HG02763 (cell line): Measurements from ENCODE around the gene RIN1.
A peak's percentile ranks its signal among the peaks of the same experiment; 100 is the strongest.
"Not testable (repeated sequence)": the region's sequence is repeated elsewhere in the genome, so short reads cannot be mapped to it uniquely, and the experiment has no call there.

Experiments used
- ATAC-seq: cut with Tn5 transposase; IDR thresholded peaks from one replicate; pipeline ENCODE4 v1.9.1; 2021; ENCODE audit warnings: mild to moderate bottlenecking, moderate library complexity; ENCODE audit not compliant: unreplicated experiment

The RIN1 gene

DNA sequence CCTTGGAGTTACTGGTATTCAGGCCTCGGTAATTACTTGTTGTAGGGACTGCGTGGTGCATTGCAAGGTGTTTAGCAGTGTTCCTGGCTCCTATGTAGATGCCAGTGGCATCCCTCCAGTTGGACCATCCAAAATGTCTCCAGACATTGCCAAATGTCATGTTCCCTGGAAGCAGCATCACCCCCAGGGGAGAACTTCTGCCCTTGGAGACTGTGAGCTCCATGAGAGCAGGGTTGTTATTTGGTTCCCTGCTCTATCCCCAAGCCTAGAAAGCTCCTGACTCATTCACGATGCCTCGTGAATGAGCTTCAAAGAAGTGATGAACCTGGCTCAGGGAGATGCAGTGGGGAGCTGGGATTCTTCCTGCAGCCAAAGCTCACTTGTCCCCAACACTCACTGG lies 14.6 kb downstream of the RIN1 start:
- ATAC-seq: no peak

DNA sequence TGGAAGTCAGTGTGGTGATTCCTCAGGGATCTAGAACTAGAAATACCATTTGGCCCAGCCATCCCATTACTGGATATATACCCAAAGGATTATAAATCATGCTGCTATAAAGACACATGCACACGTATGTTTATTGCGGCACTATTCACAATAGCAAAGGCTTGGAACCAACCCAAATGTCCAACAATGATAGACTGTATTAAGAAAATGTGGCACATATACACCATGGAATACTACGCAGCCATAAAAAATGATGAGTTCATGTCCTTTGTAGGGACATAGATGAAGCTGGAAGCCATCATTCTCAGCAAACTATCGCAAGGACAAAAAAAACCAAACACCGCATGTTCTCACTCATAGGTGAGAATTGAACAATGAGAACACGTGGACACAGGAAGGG lies 15.5 kb downstream of the RIN1 start:
- ATAC-seq: not testable (repeated sequence)

DNA sequence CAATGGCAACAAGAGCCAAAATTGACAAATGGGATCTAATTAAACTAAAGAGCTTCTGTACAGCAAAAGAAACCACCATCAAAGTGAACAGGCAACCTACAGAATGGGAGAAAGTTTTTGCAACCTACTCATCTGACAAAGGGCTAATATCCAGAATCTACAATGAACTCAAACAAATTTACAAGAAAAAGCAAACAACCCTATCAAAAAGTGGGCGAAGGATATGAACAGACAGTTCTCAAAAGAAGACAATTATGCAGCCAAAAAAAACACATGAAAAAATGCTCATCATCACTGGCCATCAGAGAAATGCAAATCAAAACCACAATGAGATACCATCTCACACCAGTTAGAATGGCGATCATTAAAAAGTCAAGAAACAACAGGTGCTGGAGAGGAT lies 15.9 kb downstream of the RIN1 start:
- ATAC-seq: not testable (repeated sequence)

DNA sequence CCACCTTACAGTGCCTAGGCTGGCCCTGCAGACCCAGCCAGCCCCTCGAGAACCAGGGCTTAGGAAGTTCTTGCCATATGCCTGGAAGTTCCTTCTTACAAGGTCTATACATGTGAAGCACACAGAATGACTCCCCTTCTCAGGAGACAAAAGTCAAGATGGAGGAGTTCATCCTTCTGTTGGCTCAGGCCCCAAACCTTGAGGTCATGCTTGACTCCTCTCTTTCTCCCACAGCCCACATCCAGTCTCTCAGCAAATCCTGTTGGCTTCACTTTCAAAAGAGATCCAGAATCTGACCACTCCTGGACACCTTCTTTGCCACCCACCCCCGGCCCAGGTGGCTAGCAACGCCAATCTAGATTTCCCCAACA lies 17.6 kb downstream of the RIN1 start:
- ATAC-seq: no peak

DNA sequence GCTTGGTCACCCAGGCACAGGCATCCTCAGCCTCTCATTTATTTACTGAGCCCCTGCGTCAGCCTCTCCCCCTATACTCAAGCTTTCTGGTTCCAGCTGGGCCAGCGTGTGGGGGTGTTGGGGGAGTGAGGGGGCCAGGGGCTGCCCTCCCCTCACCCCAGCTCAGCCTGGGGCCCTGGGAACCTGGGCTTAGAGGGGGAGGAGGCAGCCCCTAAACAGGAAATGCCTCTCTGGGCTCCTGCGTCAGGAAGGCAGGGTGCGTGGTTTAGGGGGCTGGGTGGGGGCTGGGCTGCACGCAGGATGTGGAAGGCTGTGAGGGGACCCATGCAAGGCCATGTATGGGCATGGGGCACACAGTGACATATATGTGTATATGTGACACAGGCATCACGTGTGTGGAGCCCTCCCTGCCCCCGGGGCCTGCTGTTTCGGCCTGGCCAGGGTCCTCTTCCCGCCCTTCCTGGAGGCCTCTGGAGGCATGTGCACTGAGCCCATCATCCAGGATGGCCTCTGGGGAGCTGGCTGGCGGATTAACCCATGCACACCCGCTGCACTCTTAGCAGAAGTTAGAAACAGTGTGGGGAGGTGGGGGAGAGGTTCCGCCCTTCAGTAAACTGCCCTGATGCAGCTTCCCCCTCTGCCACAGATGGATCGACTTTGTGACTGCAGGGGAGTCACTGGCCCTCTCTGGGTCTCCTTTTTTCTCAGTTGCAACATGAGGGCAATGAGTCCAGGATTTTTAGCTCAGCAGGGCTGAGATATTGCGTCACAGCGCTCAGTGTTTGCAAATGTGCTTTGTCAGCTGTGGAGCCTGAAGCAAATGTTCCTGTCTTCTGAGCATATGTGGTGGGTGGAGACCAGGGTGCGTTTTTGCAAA lies 18.3 kb downstream of the RIN1 start:
- ATAC-seq: no peak

DNA sequence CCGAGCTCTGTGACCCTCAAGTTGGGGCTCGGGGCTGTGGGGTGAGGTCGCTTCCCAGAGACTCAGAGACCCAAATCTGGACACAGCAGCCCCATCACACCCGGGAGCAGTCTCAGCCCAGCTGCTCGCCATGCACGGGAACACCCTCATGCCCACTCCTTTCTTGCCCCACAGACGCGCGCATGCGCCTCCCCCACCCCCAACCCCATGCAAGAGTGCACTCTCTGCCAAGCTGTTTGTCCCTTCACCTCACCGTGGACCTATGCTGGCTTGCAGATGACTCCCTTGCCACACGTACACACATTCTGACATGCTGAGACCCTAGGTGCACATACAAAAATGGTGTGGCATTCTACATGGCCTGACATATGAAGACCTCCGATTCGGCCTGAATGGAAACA lies 18.9 kb downstream of the RIN1 start:
- no peak for ATAC-seq

DNA sequence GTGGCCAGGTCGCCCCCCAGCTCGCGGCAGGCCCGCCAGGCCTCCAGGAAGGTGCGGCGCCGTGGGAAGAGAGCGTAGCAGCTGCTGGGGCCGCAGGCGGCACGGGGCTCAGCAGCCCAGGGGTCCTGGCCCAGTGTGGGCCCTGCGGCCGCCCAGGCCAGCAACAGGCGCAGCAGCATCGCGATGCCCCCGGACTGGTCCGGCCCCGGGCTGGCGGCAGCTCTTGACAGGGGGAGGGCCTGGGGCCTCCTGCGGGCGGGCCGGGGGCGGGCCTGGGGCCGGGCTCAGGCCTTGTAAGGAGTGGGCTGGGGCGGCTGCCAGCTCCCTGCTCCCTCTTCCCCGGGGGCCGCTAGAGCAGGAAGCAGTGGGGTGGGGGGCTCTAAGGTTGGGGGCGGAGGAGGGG lies 19.4 kb downstream of the RIN1 start, which contains the start of gene CD248:
CD248 (minus strand) TSS at position 196 of the 403 bp plus-strand sequence; CDS start at position 179, 17 bp downstream.
- ATAC-seq: no peak

DNA sequence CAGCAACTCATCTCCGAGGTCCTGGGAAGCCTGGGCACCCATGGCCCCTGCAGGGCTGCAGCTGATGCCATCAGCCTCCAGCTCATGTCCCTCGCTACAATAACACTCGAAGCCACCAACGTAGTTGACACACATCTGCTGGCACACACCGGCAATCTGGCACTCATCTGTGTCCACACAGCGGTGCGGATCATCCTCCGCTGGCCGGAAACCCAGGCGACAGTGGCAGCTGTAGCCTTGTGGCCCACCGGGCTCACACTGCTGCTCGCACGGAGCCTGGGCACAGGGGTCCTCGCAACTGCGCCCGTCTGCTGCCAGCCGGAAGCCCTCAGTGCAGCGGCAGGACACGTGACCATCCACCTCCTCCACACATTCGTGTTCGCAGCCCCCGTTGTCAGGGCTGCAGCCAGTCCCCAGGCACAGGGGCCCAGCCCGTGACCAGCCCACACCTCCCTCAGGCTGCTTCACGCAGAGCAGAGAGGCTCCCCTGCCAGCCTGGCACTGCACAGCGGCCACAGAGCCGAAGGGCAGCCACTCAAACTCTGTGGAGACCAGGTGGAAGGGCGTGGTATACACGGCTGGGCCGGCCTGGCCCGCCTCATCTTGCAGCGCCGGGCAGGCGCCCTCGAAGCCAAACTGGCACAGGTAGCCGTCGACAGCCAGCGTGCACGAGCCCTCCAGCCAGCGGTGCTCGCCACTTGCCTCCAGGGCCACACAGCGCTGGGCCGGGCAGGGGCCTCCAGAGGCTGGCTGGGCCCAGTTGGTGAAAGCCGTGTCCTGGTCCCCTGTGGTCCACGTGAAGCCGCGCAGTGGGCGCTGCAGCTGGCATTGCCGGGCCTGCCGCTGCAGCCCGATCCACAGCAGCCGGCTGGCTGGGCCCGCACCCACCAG lies 20.1 kb downstream of the RIN1 start:
- ATAC-seq: no peak

DNA sequence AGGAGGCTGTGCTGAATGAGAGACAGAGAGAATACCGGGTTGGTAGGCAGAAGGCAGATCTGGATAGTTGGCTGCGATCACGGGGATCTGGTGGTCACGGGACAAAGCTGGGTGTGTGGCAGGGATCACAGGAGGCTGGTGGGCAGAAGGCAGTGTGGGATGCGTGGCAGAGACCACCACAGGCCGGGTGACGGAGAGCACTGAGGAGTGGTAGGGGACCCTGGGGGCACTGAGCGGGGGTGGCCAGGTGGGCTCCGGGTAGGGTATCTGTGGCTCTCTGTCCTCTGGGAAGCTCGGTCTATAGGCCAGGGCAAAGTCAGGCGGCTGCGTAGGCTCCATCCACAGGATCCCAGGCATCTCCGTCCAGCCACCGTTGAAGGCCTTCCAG lies 20.7 kb downstream of the RIN1 start:
- no peak for ATAC-seq

DNA sequence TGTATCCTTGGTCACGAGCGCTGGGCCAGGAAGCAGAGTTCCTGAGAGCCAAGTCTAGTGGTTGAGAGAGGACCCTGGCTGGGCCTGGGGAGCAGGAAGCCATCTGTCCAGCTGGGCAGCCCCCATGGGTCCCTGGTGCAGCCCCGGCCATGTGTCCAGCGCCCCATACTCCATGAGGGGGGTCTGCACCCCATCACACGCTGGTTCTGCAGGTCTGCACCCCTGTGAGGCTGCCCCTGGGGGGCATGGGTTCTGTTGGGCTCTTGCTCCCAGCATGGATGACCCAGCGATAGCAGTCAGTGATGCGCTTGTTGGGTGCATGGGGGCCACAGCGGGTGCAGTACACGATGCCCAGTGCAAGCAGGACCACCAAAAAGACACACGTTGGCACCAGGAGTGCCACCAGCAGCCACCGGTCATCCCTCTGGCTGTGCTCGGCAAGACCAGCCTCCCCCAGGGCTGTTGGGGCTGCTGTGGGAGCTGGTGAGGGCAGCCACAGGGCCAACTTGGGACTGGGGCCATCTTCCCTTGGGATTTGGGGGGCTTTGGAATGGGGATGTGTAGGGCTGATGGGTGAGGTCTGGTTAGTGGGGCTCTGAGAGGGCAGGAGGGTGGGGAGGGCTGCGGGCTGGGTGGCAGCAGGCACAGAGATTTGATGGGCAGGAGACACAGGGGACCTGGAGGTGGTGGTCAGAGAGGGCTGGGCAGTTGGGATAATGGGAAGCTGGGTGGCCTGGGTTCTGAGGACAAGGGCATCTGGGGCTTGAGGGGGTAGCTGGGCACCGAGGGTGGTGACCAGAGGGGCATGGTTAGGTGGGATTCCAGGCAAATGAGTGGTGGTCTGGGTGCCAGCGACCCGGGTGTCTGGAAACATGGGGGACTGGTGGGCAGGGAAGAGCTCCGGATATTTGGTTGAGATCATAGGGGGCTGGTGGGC lies 21.4 kb downstream of the RIN1 start:
- ATAC-seq: no peak

DNA sequence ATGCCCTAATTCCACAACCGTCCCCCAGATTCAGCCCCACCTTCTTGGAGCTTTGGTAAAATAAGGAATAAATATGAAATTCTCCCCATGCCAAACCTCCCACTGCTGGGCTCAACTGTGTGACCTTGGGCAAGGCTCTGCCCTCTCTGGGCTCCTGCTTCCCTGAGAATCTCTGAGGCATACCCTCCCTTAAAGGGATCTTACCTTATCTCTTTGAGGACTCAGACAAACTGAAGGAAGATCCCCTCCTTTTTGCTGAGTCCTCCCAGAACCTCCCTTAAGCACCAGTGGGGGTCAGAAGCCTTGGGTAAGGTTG lies 22.1 kb downstream of the RIN1 start:
- ATAC-seq: no peak

DNA sequence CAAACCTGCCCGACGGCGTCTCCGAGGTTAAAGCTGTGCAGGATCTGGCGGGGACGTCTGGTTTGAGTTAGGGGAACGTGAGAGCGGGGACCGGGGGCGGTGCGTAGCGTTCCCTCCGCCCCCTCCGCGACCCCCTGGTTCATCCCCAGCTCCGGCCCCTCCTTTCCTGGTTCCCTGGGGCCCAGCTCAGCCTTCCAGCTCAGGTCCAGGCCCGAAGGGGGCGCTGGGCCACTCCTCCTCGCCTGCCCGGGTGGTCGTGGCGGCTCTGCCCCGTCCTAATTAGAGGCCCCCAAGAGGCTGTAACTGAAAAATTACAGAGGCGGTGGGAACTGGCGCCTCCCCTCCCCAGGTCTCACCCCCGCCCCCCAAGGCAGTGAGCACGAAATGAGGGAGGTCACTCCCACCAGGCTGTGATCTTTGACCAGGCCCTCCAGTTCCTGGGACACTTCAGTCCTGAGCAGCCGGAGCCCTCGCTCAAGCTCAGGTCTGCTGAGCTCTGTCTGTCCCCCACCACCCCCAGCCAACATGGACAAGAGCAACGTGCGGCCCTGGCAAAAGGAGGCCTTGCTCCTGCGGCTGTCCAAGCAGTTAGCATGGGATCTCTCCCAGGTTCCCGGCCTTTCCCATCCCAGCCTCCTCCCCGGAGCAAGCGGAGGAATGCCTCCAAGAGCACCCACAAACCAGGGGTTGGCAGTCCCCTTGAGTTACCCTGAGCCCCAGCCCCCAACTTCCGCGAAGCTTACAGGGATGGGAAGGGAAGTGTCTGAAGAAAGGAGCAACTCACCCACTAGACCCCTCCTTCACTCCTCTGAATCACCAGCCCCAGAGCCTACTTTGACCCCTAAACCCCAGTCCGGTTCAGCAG lies 22.7 kb downstream of the RIN1 start:
- no peak for ATAC-seq

DNA sequence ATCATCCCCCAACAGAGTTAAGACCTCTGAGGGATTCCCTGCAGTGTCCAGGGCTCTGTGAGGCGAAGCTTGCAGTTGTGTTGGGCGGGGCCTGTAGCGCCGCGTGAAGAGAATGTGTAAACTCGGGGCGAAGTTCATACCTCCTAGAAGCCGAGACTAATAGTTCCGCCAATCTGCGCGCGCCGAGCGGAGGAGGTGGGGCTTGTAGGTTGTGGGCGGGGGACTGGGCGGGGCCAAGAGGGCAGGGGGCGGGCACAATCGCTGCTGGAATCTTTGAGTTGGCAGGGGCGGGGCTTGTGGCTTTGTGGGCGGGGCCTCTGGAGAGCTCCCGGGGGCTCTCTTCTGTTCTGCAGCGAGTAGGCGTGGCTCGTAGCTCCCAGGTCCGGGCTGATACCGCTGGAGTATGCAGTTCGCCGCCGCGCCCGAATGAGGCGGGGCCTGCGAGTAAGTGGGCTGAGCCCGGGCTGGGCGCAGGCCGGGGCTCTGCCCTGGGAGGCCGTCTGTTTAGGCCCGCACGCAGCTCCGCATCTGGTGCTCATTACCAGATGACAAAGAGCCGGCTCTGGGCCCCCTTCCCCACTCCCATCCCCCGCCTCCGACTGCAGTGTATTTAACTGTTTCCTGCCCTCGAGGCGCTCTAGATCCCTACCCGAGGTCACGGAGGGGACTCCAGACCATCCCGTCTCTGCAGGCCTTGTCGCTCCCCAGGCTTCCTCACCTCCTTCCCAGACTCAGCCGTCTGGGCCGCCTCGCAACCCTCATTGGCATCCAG lies 23.5 kb downstream of the RIN1 start:
- ATAC-seq: peak; percentile 59

DNA sequence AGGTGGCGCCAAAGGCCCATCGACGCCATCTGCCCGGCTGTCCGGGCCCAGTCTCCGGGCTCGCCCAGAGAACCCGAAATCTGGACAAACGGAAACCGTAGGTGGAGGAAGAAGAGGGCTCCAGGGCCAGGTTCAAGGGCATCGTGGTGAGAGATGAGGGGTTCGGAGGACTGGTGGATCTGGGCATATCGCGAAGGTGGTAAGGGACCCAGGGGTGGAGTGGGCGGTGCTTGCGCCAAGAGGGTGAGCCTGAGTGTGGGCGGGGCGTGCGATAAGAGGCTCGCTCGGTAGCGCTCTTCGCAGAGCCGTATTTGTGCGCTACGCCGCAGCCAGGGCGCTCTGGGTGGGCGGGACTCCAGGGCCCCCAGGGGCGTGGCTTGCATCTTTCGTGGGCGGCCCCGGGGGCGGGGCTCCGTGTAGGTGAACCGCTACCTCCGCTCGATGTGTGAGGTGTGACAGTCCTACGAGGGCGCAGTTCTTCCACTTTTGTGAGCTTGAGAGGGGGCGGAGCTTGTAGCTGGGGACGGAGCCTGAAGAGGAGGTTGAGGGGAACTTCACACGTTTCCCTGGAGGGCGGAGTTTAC lies 24.2 kb downstream of the RIN1 start:
- peak; percentile 62 for ATAC-seq

DNA sequence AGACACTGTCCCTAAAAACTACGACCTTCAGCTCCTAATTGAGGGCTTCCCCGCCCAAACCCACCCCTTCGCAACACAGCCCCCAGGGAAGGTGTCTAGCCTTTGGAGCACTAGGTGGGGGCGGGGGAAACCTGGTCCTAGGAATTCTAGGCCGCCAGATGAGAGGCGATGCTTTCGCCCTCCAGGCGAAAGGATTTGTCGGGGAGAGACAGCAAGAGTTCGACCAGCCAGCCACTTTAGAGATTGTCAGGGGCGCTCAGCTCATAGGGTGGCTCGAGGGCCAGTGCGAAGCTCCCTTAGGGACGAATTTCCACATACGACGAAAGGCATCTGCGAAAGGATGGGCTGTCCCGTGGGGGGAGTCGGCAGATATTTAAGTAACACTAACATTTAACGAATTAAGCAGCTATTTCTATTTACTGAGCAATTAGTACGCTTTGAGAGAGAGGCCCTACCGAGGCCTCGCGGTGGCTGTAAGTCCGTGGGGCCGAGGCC lies 24.7 kb downstream of the RIN1 start:
- ATAC-seq: no peak

DNA sequence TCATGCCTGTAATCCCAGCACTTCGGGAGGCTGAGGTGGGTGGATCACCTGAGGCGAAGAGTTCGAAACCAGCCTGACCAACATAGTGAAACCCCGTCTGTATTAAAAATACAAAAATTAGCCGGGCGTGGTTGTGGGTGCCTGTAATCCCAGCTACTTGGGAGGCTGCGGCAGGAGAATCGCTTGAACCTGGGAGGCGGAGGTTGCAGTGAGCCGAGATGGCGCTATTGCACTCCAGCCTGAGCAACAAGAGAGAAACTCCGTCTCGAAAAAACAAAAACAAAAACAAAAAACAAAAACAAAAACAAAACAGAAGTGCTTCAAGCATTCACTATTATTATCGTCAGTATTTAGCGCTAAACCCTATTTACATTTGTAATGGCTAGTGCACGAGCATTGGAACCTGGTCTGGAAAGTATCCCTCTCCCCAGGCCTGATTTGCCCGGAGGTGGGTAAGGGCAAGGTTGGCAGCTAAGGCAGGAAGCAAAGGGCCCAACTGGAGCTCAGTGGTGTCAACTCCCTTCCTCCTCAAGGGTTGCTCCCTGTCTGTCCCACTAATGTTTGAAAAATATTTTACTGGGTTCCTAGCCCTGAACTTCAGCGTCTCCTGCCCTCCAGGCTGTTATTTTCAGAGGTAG lies 25.3 kb downstream of the RIN1 start:
- ATAC-seq: not testable (repeated sequence)

DNA sequence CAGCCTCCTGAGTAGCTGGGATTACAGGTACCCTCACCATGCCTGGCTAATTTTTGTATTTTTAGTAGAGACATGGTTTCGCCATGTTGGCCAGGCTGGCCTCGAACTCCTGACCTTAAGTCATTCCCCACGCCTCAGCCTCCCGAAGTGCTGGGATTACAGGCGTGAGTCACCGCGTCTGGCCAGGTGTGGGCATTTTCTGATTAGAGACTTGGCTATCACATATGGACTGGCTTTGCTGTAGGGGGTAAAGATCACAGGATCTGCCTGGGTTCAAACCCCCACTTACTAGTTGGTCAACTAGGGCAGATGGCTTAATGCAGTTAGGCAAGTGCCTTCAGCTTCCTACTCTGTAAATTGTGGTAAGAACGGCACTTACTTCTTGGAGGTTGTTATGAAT lies 25.9 kb downstream of the RIN1 start:
- ATAC-seq: no peak

DNA sequence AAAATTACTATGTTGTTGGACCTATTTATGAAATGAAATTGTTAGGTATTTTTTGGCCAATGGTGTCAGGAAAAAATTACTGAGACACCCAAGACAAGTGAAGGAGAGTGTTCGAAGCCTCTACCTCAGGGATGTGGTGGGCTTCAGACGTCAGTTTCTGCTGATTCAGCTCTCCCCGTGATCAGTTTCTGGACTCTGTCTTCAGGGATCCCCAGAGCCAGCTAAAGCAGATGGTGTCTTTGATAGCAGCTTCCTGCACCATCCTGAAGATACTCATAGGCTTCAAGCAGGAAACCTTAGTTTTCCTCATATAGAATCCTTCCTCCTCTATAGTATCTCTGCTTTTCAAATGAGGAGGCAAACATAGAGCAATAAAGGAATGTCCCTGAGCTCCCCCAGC lies 26.8 kb downstream of the RIN1 start:
- no peak for ATAC-seq
